K562 (cell line): ENCODE results near the gene DPP10. TPM values are rescaled to one million over a fixed set of nuclear protein-coding genes. Genes with fewer than 3 reads are reported as not detected.

Source experiments
- ATAC-seq: fragments of 200-7000 bp; cut with Tn5 transposase; 3 replicates; pipeline ENCODE4 v1.9.1; 2020; ENCODE audit warnings: moderate library complexity
- BruUV-seq: library from RNA; stranded (reverse); fragments of 400-500 nt; replicated peaks from 2 replicates; lab custom pipeline; 2021; lab: Mats Ljungman, UMichigan
- CTCF ChIA-PET: fragments of 300-600 bp; formaldehyde crosslinking; extraction: SDS; loops from one replicate; lab custom pipeline; 2021; ENCODE audit warnings: low intra/inter-chr PET ratio; lab: Yijun Ruan, JAX
- POLR2A ChIA-PET: fragments of 300-600, 350-650 bp; sonication (Branson Sonifier 250); formaldehyde crosslinking; extraction: SDS; loops from one replicate; lab custom pipeline; 2021; ENCODE audit warnings: antibody characterized with exemption, inconsistent platforms; lab: Yijun Ruan, JAX
- DNase-seq, 4 experiments: peaks; one replicate each; pipeline versions ENCODE4 v3.0.0 to v3.0.0-alpha.2; 2011 to 2018; ENCODE audit warnings: low spot score in 3 of 4, mixed read lengths in 3 of 4; ENCODE audit errors: extremely low read depth in 1 of 4
- FAIRE-seq: peaks from 2 replicates; lab custom pipeline; 2011; peaks lifted over from hg19 to GRCh38; lab: Jason Lieb, UNC
- H2AFZ ChIP-seq: 2 replicates; pipeline ENCODE4 v1.6.0; 2011; ENCODE audit warnings: low read depth, low read length, control low read depth, inconsistent platforms
- H3K27ac ChIP-seq: fragments of 200-600 bp; 3 replicates; pipeline ENCODE4 v1.8.0; 2011; ENCODE audit warnings: low read depth, mild to moderate bottlenecking, control low read depth, inconsistent platforms, low read length, moderate library complexity, mixed read lengths; ENCODE audit errors: extremely low read depth
- H3K27me3 ChIP-seq, 2 experiments: fragments of 300-600 bp in 1 of 2; 2 replicates in 1 of 2; 3 replicates in 1 of 2; pipeline versions ENCODE4 v1.6.0 to v1.8.0; 2011; ENCODE audit warnings: inconsistent platforms in 2 of 2, low read length in 2 of 2, mild to moderate bottlenecking in 1 of 2, mixed read lengths in 1 of 2, moderate library complexity in 1 of 2; ENCODE audit not compliant: control insufficient read depth in 2 of 2, insufficient read depth in 2 of 2
- H3K36me3 ChIP-seq: fragments of 300-600 bp; 3 replicates; pipeline ENCODE4 v1.8.0; 2011; ENCODE audit warnings: mild to moderate bottlenecking, low read length, inconsistent platforms; ENCODE audit not compliant: control insufficient read depth, insufficient read depth
- H3K4me1 ChIP-seq, 2 experiments: fragments of 200-600 bp in 1 of 2; replicated peaks in 1 of 2; 2 replicates in 1 of 2; 3 replicates in 1 of 2; pipeline versions ENCODE4 v1.5.1 to v1.8.0; 2011; ENCODE audit warnings: inconsistent platforms in 2 of 2, low read length in 2 of 2, mild to moderate bottlenecking in 1 of 2, mixed read lengths in 1 of 2, moderate library complexity in 1 of 2; ENCODE audit not compliant: control insufficient read depth in 2 of 2, insufficient read depth in 2 of 2
- H3K4me2 ChIP-seq: 2 replicates; pipeline ENCODE4 v1.6.1; 2011; ENCODE audit warnings: low read length, control low read depth, inconsistent platforms, mixed read lengths; ENCODE audit not compliant: insufficient read depth
- H3K4me3 ChIP-seq: fragments of 200-600 bp; sonication (generic), shearing (Covaris generic); 2 replicates; pipeline ENCODE4 v1.5.1; 2016; ENCODE audit warnings: control low read depth, inconsistent platforms
- H3K79me2 ChIP-seq: fragments of 200-600 bp; 3 replicates; pipeline ENCODE4 v1.8.0; 2011; ENCODE audit warnings: low read length, inconsistent platforms; ENCODE audit not compliant: control insufficient read depth, insufficient read depth
- H3K9ac ChIP-seq, 2 experiments: 2 replicates each; pipeline versions ENCODE4 v1.6.0 to v1.6.1; 2011; ENCODE audit warnings: low read depth in 2 of 2, low read length in 2 of 2, control low read depth in 1 of 2, inconsistent platforms in 1 of 2, mild to moderate bottlenecking in 1 of 2, mixed read lengths in 1 of 2; ENCODE audit not compliant: insufficient read depth in 1 of 2
- H3K9me1 ChIP-seq: one replicate; pipeline ENCODE4 v1.6.0; 2011; ENCODE audit warnings: inconsistent platforms, mild to moderate bottlenecking, low read length, moderate library complexity; ENCODE audit not compliant: control insufficient read depth, insufficient read depth
- H3K9me3 ChIP-seq: replicated peaks from 2 replicates; pipeline ENCODE4 v1.5.1; 2011; ENCODE audit warnings: low read depth, low read length, inconsistent platforms; ENCODE audit not compliant: control insufficient read depth, insufficient read depth
- H4K20me1 ChIP-seq: replicated peaks from 2 replicates; pipeline ENCODE4 v1.6.1; 2011; ENCODE audit warnings: low read length, inconsistent platforms, mixed read lengths; ENCODE audit not compliant: control insufficient read depth, insufficient read depth
- GATAD2A ChIP-seq: fragments of 450-650 bp; IDR thresholded peaks from 2 replicates; pipeline ENCODE4 v1.6.1; 2017
- RAD21 ChIP-seq, 2 experiments: fragments of 250-450 bp in 1 of 2; fragments of 450-650 bp in 1 of 2; sonication (Bioruptor Pico) in 1 of 2; formaldehyde crosslinking in 1 of 2; IDR thresholded peaks in 1 of 2; conservative IDR thresholded peaks in 1 of 2; 2 replicates each; pipeline versions ENCODE4 v1.4.0 to v1.8.0; 2020 to 2022; ENCODE audit warnings: mild to moderate bottlenecking in 2 of 2, moderate library complexity in 1 of 2
- RCOR1 ChIP-seq, 2 experiments: IDR thresholded peaks; 2 replicates each; pipeline ENCODE4 v1.6.1; 2012; ENCODE audit warnings: low read depth in 2 of 2, low read length in 2 of 2, borderline replicate concordance in 1 of 2, improper control_type of control experiment in 1 of 2
- TCF3 ChIP-seq: sonication (generic); formaldehyde crosslinking; IDR thresholded peaks from 2 replicates; pipeline ENCODE4 v1.4.0; 2020; ENCODE audit warnings: mild to moderate bottlenecking, missing genetic modification reagents
- TCF7L2 ChIP-seq: fragments of 150-350 bp; IDR thresholded peaks from 2 replicates; pipeline ENCODE4 v1.6.1; 2016; ENCODE audit warnings: low read depth, mild to moderate bottlenecking, low read length, moderate library complexity
- ZFP30 ChIP-seq: fragments of 250-450 bp; sonication (Bioruptor Pico); IDR thresholded peaks from 2 replicates; pipeline ENCODE4 v1.8.0; 2022; ENCODE audit warnings: moderate library complexity, mild to moderate bottlenecking, inconsistent platforms, borderline replicate concordance
- WGBS: fragments of 100-300 bp; shearing (Covaris generic); methylation state at CpG from one replicate; pipeline ENCODE4 v1.1.6; 2016; ENCODE audit warnings: low coverage, mixed read lengths; ENCODE audit not compliant: insufficient coverage; ENCODE audit errors: missing lambda C conversion rate; 5-methylcytosine and 5-hydroxymethylcytosine counted together
- in situ Hi-C: fragments of 300-500 bp; cut with MboI; formaldehyde crosslinking; loops from 4 replicates; pipeline ENCODE4 v1.15.0; 2018; ENCODE audit warnings: inconsistent platforms, mixed read lengths
- intact Hi-C: fragments of 100-400 bp; cut with micrococcal nuclease; formaldehyde crosslinking; loops from 2 replicates; pipeline ENCODE4 v1.14.2; 2022
- polyA plus RNA-seq, 8 experiments: library from polyadenylated mRNA; depleted of rRNA in 4 of 8; stranded (reverse) in 5 of 8; unstranded in 3 of 8; fragments of >200 nt; fragmentation: Nextera tagmentation in 2 of 8; fragmentation: Illumina TruSeq in 1 of 8; extraction: Ambion mirVana in 2 of 8; extraction: Trizol in 1 of 8; gene quantifications; 2 replicates each; pipeline versions ENCODE4 v1.2.1 to v1.2.3, GENCODE V29; 2011 to 2014; ENCODE audit warnings: inconsistent platforms in 1 of 8, missing spikeins in 1 of 8
- total RNA-seq, 7 experiments: library from RNA; depleted of rRNA in 6 of 7; stranded (reverse); fragments of >200 nt in 6 of 7; fragmentation: Illumina TruSeq in 2 of 7; extraction: Trizol in 2 of 7; gene quantifications; 2 replicates each; pipeline versions ENCODE4 v1.2.1 to v1.2.3, GENCODE V29; 2011 to 2021; ENCODE audit warnings: low replicate concordance in 1 of 7
- TF ChIP-seq, protein P1 (sequence below): fragments of 450-650 bp; formaldehyde crosslinking; IDR thresholded peaks from 2 replicates; pipeline ENCODE4 v1.4.0; 2020; ENCODE audit warnings: mild to moderate bottlenecking, moderate library complexity
- TF ChIP-seq, protein P2 (sequence below), 3 experiments: IDR thresholded peaks in 2 of 3; conservative IDR thresholded peaks in 1 of 3; 2 replicates each; pipeline ENCODE4 v1.5.1; 2011 to 2012; ENCODE audit warnings: low read length in 3 of 3, mild to moderate bottlenecking in 3 of 3, control low read depth in 2 of 3, improper control_type of control experiment in 1 of 3, inconsistent platforms in 1 of 3, low read depth in 1 of 3, mixed read lengths in 1 of 3, moderate library complexity in 1 of 3; ENCODE audit not compliant: insufficient read depth in 2 of 3
- TF ChIP-seq, protein P3 (sequence below): fragments of 200-800 bp; sonication (Bioruptor generic); IDR thresholded peaks from 2 replicates; pipeline ENCODE4 v1.6.1; 2017; ENCODE audit warnings: missing genetic modification characterization, missing compliant biosample characterization

Gene DPP10
- total and polyA plus RNA-seq, 9 of the 15 experiments (the other 6 are each of a cell fraction or from before 2014, with no cell fraction given), result not detected

DNA sequence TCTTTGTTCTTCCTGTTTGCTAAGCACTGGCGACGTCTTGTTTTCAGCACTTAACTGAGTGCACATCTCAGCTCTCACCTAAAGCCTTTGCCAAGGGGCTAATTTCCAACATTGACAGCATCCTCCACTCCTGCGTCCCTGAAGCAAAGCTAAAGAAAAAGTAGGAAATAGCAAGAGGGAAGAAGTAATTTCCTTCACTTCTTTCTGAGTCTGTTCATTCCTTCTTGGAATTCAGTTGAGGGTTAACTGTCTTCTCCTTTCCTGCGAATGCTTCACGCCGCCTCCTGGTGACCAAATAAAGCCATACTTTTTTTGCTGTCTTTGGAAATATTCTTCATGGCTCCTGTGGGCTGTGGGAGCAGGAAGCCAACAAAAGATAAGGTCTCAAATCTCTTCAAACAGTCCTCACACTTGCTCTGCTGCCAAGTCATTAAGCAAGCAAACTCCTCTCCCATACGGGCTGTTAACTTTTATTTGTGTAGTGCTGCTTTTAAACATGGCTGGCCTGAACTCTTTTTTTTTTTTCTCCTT lies 100.9 kb downstream of the DPP10 start:
- Histone ChIP-seq H4K20me1 (no peaks in the 10 kb centered on the region), H3K79me2 (no peaks in the 10 kb centered on the region), H3K9me3 (no peaks in the 10 kb centered on the region), H3K36me3 (no peaks in the 10 kb centered on the region), H2AFZ (no peak overlapping the region), H3K4me3 (no peak overlapping the region), H3K9me1 (no peaks in the 10 kb centered on the region), H3K27ac (no peak overlapping the region), H3K4me1 (no peaks in the 10 kb centered on the region), H3K9ac (no peak overlapping the region), H3K27me3 (no peaks in the 10 kb centered on the region), H3K4me2 (no peak overlapping the region)
- in situ Hi-C loops, result no loop called here
- FAIRE-seq (no peak), DNase-seq (peak in 1 of 4 experiments; percentile 6), ATAC-seq (peak; percentile 35; the same call in 2 of the 3 replicates)
- no TSS peak for BruUV-seq
- WGBS, result 1% methylated on average over 7 of the region's 7 CpGs
- intact Hi-C loops, result no loop called here
- CTCF ChIA-PET, result no interaction called here
- POLR2A ChIA-PET, result no interaction called here
- TF ChIP-seq TCF7L2 (no peak), GATAD2A (no peak), RAD21 (CRISPR knock-in tag; conservative IDR thresholded peaks at IDR 0.05 in 1 of 2, IDR thresholded peaks at IDR 0.05 in 1 of 2) (peak; percentile 31 to 42; a peak in 3 of 4 replicates), RCOR1 (IDR thresholded peaks at IDR 0.05; ENCODE audit: borderline replicate concordance in 1 of 2, low read depth in 2 of 2, low read length in 2 of 2) (0 out of 4 replicates have a peak, but pooled peaks of 1 of the 2 experiments have one; percentile 32), ZFP30 (CRISPR knock-in tag) (no peak), TCF3 (CRISPR knock-in tag) (peak; percentile 51)
- TF ChIP-seq, protein P1, sequence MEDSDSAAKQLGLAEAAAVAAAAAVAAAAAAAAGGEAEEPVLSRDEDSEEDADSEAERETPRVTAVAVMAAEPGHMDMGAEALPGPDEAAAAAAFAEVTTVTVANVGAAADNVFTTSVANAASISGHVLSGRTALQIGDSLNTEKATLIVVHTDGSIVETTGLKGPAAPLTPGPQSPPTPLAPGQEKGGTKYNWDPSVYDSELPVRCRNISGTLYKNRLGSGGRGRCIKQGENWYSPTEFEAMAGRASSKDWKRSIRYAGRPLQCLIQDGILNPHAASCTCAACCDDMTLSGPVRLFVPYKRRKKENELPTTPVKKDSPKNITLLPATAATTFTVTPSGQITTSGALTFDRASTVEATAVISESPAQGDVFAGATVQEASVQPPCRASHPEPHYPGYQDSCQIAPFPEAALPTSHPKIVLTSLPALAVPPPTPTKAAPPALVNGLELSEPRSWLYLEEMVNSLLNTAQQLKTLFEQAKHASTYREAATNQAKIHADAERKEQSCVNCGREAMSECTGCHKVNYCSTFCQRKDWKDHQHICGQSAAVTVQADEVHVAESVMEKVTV (CRISPR knock-in tag), result 0 out of 2 replicates have a peak, but pooled peaks have one; percentile 23
- TF ChIP-seq, protein P2, sequence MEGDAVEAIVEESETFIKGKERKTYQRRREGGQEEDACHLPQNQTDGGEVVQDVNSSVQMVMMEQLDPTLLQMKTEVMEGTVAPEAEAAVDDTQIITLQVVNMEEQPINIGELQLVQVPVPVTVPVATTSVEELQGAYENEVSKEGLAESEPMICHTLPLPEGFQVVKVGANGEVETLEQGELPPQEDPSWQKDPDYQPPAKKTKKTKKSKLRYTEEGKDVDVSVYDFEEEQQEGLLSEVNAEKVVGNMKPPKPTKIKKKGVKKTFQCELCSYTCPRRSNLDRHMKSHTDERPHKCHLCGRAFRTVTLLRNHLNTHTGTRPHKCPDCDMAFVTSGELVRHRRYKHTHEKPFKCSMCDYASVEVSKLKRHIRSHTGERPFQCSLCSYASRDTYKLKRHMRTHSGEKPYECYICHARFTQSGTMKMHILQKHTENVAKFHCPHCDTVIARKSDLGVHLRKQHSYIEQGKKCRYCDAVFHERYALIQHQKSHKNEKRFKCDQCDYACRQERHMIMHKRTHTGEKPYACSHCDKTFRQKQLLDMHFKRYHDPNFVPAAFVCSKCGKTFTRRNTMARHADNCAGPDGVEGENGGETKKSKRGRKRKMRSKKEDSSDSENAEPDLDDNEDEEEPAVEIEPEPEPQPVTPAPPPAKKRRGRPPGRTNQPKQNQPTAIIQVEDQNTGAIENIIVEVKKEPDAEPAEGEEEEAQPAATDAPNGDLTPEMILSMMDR (IDR thresholded peaks at IDR 0.05 in 2 of 3, conservative IDR thresholded peaks at IDR 0.05 in 1 of 3; ENCODE audit: insufficient read depth in 2 of 3, low read depth in 1 of 3, low read length in 3 of 3), result peak in 2 of 3 experiments; percentile 8 to 24; a peak in 2 of 6 replicates
- TF ChIP-seq, protein P3, sequence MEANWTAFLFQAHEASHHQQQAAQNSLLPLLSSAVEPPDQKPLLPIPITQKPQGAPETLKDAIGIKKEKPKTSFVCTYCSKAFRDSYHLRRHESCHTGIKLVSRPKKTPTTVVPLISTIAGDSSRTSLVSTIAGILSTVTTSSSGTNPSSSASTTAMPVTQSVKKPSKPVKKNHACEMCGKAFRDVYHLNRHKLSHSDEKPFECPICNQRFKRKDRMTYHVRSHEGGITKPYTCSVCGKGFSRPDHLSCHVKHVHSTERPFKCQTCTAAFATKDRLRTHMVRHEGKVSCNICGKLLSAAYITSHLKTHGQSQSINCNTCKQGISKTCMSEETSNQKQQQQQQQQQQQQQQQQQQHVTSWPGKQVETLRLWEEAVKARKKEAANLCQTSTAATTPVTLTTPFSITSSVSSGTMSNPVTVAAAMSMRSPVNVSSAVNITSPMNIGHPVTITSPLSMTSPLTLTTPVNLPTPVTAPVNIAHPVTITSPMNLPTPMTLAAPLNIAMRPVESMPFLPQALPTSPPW (CRISPR knock-in tag), result 0 out of 2 replicates have a peak, but pooled peaks have one; percentile 18
